ENCODE results near the gene KAT6B. TPM values are rescaled to one million over a fixed set of nuclear protein-coding genes. Genes with fewer than 3 reads are reported as not detected.
"Not testable (repeated sequence)": the region's sequence is repeated elsewhere in the genome, so short reads cannot be mapped to it uniquely, and the experiment has no call there.

The KAT6B gene
- total and polyA plus RNA-seq, 2 experiments from 2014 or later, result 15.8 to 36.2 TPM

DNA sequence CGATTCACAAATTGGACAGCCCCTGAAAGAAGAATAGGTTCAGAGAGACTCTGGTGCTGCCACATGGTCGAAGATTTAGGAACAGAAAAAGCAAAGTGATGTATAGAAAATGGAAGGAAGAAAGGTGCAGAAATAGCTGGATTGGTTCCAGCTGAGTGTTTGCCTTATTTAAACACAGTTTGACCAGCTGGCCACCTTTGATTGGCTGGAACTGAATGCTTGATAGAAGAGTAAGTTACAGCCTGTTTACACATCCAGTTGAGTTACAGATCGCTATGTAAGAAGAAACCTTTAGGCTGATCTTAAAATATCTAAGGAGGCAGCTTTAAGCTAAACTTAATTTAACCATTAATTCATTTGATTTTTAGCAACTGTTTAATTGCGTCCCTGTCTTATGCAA lies 40.3 kb upstream of the KAT6B start:
- no peak overlapping the region for H2AFZ ChIP-seq
- no peak overlapping the region for H3K4me2 ChIP-seq
- H4K20me1 ChIP-seq (ENCODE audit: insufficient read depth, poor library complexity, severe bottlenecking), result no peaks in the 10 kb centered on the region
- 80% methylated on average over 4 of the region's 4 CpGs for WGBS (ENCODE audit: low lambda C conversion rate, missing lambda C conversion rate)
- no peaks in the 10 kb centered on the region for H3K36me3 ChIP-seq (replicated peaks; ENCODE audit: insufficient read depth, low read depth)
- H3K9me3 ChIP-seq (ENCODE audit: low read depth), result no peaks in the 10 kb centered on the region
- H3K4me3 ChIP-seq, result no peak overlapping the region
- no peaks in the 10 kb centered on the region for H3K27me3 ChIP-seq
- H3K4me1 ChIP-seq (ENCODE audit: insufficient read depth), result no peaks in the 10 kb centered on the region
- no peak overlapping the region for H3K27ac ChIP-seq
- no peaks in the 10 kb centered on the region for H3K9me2 ChIP-seq (replicated peaks; ENCODE audit: insufficient read depth)
- TF ChIP-seq EZH2phosphoT487 (IDR thresholded peaks at IDR 0.05; ENCODE audit: low read depth, severe bottlenecking, unreplicated experiment) (no peak), EZH2 (IDR thresholded peaks at IDR 0.05; ENCODE audit: borderline replicate concordance) (no peak)
- TF ChIP-seq, protein P1, sequence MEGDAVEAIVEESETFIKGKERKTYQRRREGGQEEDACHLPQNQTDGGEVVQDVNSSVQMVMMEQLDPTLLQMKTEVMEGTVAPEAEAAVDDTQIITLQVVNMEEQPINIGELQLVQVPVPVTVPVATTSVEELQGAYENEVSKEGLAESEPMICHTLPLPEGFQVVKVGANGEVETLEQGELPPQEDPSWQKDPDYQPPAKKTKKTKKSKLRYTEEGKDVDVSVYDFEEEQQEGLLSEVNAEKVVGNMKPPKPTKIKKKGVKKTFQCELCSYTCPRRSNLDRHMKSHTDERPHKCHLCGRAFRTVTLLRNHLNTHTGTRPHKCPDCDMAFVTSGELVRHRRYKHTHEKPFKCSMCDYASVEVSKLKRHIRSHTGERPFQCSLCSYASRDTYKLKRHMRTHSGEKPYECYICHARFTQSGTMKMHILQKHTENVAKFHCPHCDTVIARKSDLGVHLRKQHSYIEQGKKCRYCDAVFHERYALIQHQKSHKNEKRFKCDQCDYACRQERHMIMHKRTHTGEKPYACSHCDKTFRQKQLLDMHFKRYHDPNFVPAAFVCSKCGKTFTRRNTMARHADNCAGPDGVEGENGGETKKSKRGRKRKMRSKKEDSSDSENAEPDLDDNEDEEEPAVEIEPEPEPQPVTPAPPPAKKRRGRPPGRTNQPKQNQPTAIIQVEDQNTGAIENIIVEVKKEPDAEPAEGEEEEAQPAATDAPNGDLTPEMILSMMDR (IDR thresholded peaks at IDR 0.05; ENCODE audit: poor library complexity), result no peak
- no peak for DNase-seq (ENCODE audit: low spot score)
- no peaks in the 10 kb centered on the region for H3K79me2 ChIP-seq

DNA sequence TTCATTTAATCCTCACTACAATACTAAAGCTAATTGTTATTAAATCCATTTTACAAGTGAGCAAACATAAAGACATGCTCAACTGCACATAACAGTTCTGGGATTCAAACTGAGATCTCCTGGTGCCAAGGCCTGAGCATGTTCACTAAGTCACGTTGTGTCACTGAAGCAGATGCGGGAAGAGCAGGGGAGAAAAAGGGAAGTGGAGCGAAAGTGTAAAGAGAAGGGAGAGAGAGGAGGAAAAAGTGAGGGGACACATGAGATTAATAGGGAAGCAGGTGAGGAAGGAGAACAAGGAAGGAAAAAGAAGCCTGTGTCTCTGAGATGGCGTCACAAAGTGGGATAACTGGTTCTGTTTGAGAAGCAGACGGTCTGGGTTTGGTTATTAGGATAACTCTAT lies 38.9 kb upstream of the KAT6B start:
- 96% methylated on average over 5 of the region's 5 CpGs for WGBS (ENCODE audit: low lambda C conversion rate, missing lambda C conversion rate)
- no peak overlapping the region for H3K4me2 ChIP-seq
- DNase-seq (ENCODE audit: low spot score), result no peak
- H3K27ac ChIP-seq, result no peak overlapping the region
- no peak for TF ChIP-seq EZH2 (IDR thresholded peaks at IDR 0.05; ENCODE audit: borderline replicate concordance)
- TF ChIP-seq, protein P1 (IDR thresholded peaks at IDR 0.05; ENCODE audit: poor library complexity), result no peak
- TF ChIP-seq EZH2phosphoT487 (IDR thresholded peaks at IDR 0.05; ENCODE audit: low read depth, severe bottlenecking, unreplicated experiment), result no peak
- H4K20me1 ChIP-seq (ENCODE audit: insufficient read depth, poor library complexity, severe bottlenecking), result no peaks in the 10 kb centered on the region
- H3K4me1 ChIP-seq (ENCODE audit: insufficient read depth), result no peaks in the 10 kb centered on the region
- H3K27me3 ChIP-seq, result no peaks in the 10 kb centered on the region
- no peaks in the 10 kb centered on the region for H3K9me2 ChIP-seq (replicated peaks; ENCODE audit: insufficient read depth)
- H3K36me3 ChIP-seq (replicated peaks; ENCODE audit: insufficient read depth, low read depth), result no peaks in the 10 kb centered on the region
- H2AFZ ChIP-seq, result no peak overlapping the region
- H3K79me2 ChIP-seq, result no peaks in the 10 kb centered on the region
- no peaks in the 10 kb centered on the region for H3K9me3 ChIP-seq (ENCODE audit: low read depth)
- no peak overlapping the region for H3K4me3 ChIP-seq

DNA sequence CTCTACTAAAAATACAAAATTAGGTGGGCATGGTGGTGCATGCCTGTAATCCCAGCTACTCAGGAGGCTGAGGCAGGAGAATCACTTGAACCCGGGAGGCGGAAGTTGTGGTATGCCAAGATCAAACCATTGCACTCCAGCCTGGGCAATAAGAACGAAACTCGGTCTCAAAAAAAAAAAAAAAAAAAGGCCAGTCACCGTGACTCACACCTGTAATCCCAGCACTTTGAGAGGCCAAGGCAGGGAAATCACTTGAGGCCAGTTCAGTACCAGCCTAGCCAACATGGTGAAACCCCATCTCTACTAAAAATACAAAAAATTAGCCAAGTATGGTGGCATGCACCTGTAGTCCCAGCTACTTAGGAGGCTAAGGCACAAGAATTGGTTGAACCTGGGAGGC lies 34.4 kb upstream of the KAT6B start:
- H3K79me2 ChIP-seq; H3K36me3 ChIP-seq (replicated peaks; ENCODE audit: insufficient read depth, low read depth); H3K9me2 ChIP-seq (replicated peaks; ENCODE audit: insufficient read depth); H3K27me3 ChIP-seq; H3K27ac ChIP-seq; H3K9me3 ChIP-seq (ENCODE audit: low read depth); H3K4me3 ChIP-seq; H3K4me1 ChIP-seq (ENCODE audit: insufficient read depth); H3K4me2 ChIP-seq; H4K20me1 ChIP-seq (ENCODE audit: insufficient read depth, poor library complexity, severe bottlenecking); DNase-seq (ENCODE audit: low spot score); H2AFZ ChIP-seq: not testable (repeated sequence)
- WGBS (ENCODE audit: low lambda C conversion rate, missing lambda C conversion rate), result 91% methylated on average over 5 of the region's 5 CpGs

DNA sequence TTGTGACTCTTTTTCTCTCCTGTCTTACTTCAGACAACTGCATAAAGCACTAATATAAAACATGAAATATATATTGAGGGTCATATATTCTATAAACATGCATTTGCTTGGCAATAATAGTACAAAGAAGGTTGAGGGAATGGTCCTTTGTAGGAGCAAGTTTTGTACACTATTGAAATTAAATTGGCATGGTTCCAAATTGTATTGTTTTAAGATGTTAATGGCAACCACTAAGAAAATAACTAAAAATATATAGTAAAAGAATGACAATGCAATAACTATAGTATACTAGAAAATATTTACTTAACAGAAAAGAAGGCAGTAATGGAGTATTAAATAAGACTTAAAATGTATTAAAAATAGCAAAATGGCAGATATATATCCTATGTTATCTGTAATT lies 33.7 kb upstream of the KAT6B start:
- Histone ChIP-seq H3K9me3 (ENCODE audit: low read depth) (no peaks in the 10 kb centered on the region), H3K27me3 (no peaks in the 10 kb centered on the region), H3K4me2 (no peak overlapping the region), H3K27ac (no peak overlapping the region), H3K4me3 (no peak overlapping the region), H3K36me3 (replicated peaks; ENCODE audit: insufficient read depth, low read depth) (no peaks in the 10 kb centered on the region), H3K4me1 (ENCODE audit: insufficient read depth) (no peaks in the 10 kb centered on the region), H3K79me2 (no peaks in the 10 kb centered on the region), H4K20me1 (ENCODE audit: insufficient read depth, poor library complexity, severe bottlenecking) (no peaks in the 10 kb centered on the region), H3K9me2 (replicated peaks; ENCODE audit: insufficient read depth) (no peaks in the 10 kb centered on the region), H2AFZ (no peak overlapping the region)
- DNase-seq (ENCODE audit: low spot score), result no peak
- TF ChIP-seq, protein P1 (IDR thresholded peaks at IDR 0.05; ENCODE audit: poor library complexity), result no peak
- TF ChIP-seq EZH2phosphoT487 (IDR thresholded peaks at IDR 0.05; ENCODE audit: low read depth, severe bottlenecking, unreplicated experiment) (no peak), EZH2 (IDR thresholded peaks at IDR 0.05; ENCODE audit: borderline replicate concordance) (no peak)

DNA sequence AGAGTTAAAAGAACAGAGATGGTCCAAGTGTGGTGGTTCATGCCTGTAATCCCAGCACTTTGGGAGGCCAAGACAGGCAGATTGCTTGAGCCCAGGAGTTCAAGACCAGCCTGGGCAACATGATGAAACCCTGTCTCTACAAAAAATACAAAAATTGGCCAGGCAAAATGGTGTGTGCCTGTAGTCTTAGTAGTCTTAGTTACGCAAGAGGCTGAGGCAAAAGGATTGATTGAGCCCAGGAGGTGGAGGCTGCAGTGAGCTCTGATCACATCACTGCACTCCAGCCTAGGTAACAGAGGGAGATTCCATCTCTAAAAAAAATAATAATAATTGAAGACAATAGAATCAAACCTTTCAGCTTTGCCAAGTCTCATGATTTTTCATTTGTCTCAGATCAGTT lies 33.2 kb upstream of the KAT6B start:
- not testable (repeated sequence) for H3K79me2 ChIP-seq

More for the DNA sequence above, 33.2 kb upstream of the KAT6B start:
- not testable (repeated sequence) for H4K20me1 ChIP-seq (ENCODE audit: insufficient read depth, poor library complexity, severe bottlenecking); H3K27ac ChIP-seq; H3K9me3 ChIP-seq (ENCODE audit: low read depth); H2AFZ ChIP-seq; H3K4me2 ChIP-seq; H3K9me2 ChIP-seq (replicated peaks; ENCODE audit: insufficient read depth); H3K4me1 ChIP-seq (ENCODE audit: insufficient read depth); H3K27me3 ChIP-seq; H3K4me3 ChIP-seq; DNase-seq (ENCODE audit: low spot score); H3K36me3 ChIP-seq (replicated peaks; ENCODE audit: insufficient read depth, low read depth)
- WGBS (ENCODE audit: low lambda C conversion rate, missing lambda C conversion rate), result 100% methylated on average over 1 of the region's 1 CpG

Measured in hepatocyte (in vitro differentiated cells).